MV-4-11 (cell line): Measurements from ENCODE around the gene CFAP74.

ENCODE experiments used
- DNase-seq: peaks from one replicate; lab custom pipeline; 2025; lab: John Stamatoyannopoulos, UW

CFAP74 gene

GRCh38 chr1:2042830-2043773, 39.5 kb upstream of the CFAP74 start:
- no peak for DNase-seq

- DNase-seq: no peak
Observed at GRCh38 chr1:2041887-2042286, 38.3 kb upstream of the CFAP74 start.

- DNase-seq: no peak
Observed at GRCh38 chr1:2041305-2041704, 37.7 kb upstream of the CFAP74 start.

- no peak for DNase-seq
Observed at GRCh38 chr1:2039251-2039650, 35.7 kb upstream of the CFAP74 start.

- no peak for DNase-seq
Observed at GRCh38 chr1:2038229-2038628, 34.6 kb upstream of the CFAP74 start.

- DNase-seq: no peak
Observed at GRCh38 chr1:2037314-2037979, 33.9 kb upstream of the CFAP74 start.

GRCh38 chr1:2036287-2036686, 32.7 kb upstream of the CFAP74 start:
- DNase-seq: no peak

GRCh38 chr1:2033165-2033564, 29.6 kb upstream of the CFAP74 start:
- DNase-seq: no peak

GRCh38 chr1:2032737-2033136, 29.2 kb upstream of the CFAP74 start:
- DNase-seq: no peak

GRCh38 chr1:2031546-2032540, 28.3 kb upstream of the CFAP74 start:
- DNase-seq: no peak

- DNase-seq: no peak
Observed at GRCh38 chr1:2030076-2030871, 26.7 kb upstream of the CFAP74 start.

- DNase-seq: no peak
Observed at GRCh38 chr1:2029561-2029960, 26.0 kb upstream of the CFAP74 start.

- no peak for DNase-seq
Observed at GRCh38 chr1:2028870-2029560, 25.4 kb upstream of the CFAP74 start.

- no peak for DNase-seq
Observed at GRCh38 chr1:2027961-2028583, 24.5 kb upstream of the CFAP74 start.

GRCh38 chr1:2025491-2025981, 21.9 kb upstream of the CFAP74 start:
- DNase-seq: peak; percentile 66

GRCh38 chr1:2024887-2025286, 21.3 kb upstream of the CFAP74 start:
- DNase-seq: no peak

GRCh38 chr1:2024451-2024850, 20.9 kb upstream of the CFAP74 start:
- no peak for DNase-seq

- no peak for DNase-seq
Observed at GRCh38 chr1:2023187-2023586, 19.6 kb upstream of the CFAP74 start.

- DNase-seq: no peak
Observed at GRCh38 chr1:2022063-2022770, 18.6 kb upstream of the CFAP74 start.
